ENCODE data around the gene ZBTB7C. TPM values are rescaled to one million over a fixed set of nuclear protein-coding genes. Genes with fewer than 3 reads are reported as not detected.

Gene ZBTB7C
- total RNA-seq, 1 experiment from 2014 or later: 0.33 TPM

GRCh38 chr18:48412339-48412929, 3.3 kb upstream of the ZBTB7C start:
- Histone ChIP-seq H3K23me2 (ENCODE audit: insufficient read length, low read depth, low read length, poor library complexity, severe bottlenecking) (peaks cover 16% of the 10 kb centered on the region), H3K4ac (ENCODE audit: low read depth, low read length) (no peak overlapping the region), H2BK15ac (ENCODE audit: low read depth, low read length) (no peak overlapping the region), H3K23ac (ENCODE audit: insufficient read length, low read depth, low read length) (no peak overlapping the region), H4K20me1 (ENCODE audit: control insufficient read depth, insufficient read depth, insufficient read length) (no peaks in the 10 kb centered on the region), H3K9me3 (ENCODE audit: control insufficient read depth, low read depth, low read length) (no peaks in the 10 kb centered on the region), H4K91ac (ENCODE audit: insufficient read length, low read depth, low read length) (no peak overlapping the region), H3K4me1 (ENCODE audit: insufficient read depth, low read length) (no peaks in the 10 kb centered on the region), H3K79me1 (ENCODE audit: insufficient read depth, low read depth, low read length, poor library complexity, severe bottlenecking) (no peaks in the 10 kb centered on the region), H3K14ac (ENCODE audit: insufficient read depth, low read length) (no peak overlapping the region), H3T11ph (ENCODE audit: low read length) (no peak overlapping the region), H2BK120ac (ENCODE audit: low read depth, low read length, poor library complexity, severe bottlenecking) (no peak overlapping the region), H2BK5ac (ENCODE audit: insufficient read length, low read length) (no peak overlapping the region), H2AFZ (ENCODE audit: low read length) (no peak overlapping the region), H3K56ac (ENCODE audit: insufficient read length, low read depth, low read length) (no peak overlapping the region), H4K5ac (ENCODE audit: insufficient read length, low read depth, low read length) (no peak overlapping the region), H3K4me2 (ENCODE audit: insufficient read depth, insufficient read length, low read length) (no peak overlapping the region), H3K27ac (ENCODE audit: insufficient read length, low read depth, low read length) (no peak overlapping the region), H2BK20ac (ENCODE audit: low read depth, low read length, poor library complexity, severe bottlenecking) (no peak overlapping the region), H3K27me3 (ENCODE audit: insufficient read depth, low read length) (peaks cover 25% of the 10 kb centered on the region), H2BK12ac (ENCODE audit: insufficient read length, low read depth, low read length) (no peak overlapping the region), H3K79me2 (ENCODE audit: insufficient read depth, low read length) (no peaks in the 10 kb centered on the region), H4K8ac (replicated peaks; ENCODE audit: insufficient read length, low read depth, low read length) (no peak overlapping the region), H3K18ac (ENCODE audit: insufficient read length, low read depth, low read length) (no peak overlapping the region), H3K9ac (ENCODE audit: extremely low read depth, insufficient read length, low read length) (no peak overlapping the region), H2AK5ac (ENCODE audit: insufficient read length, low read length) (no peak overlapping the region)
- peak; percentile 55 for DNase-seq
- no peaks in the 10 kb centered on the region; a peak in 1 of 7 replicates for H3K36me3 Mint-ChIP-seq (ENCODE audit: insufficient read depth in 1 of 3, low read depth in 3 of 3)
- peaks cover 0 to 3% of the 10 kb centered on the region in 2 experiments; a peak in 1 of 5 replicates for H3K9me3 Mint-ChIP-seq
- no peak overlapping the region for H3K27ac Mint-ChIP-seq
- no CpG with 5 or more reads among the region's 7 CpGs for WGBS (ENCODE audit: extremely low coverage, insufficient read length, low lambda C conversion rate)
- H3K4me1 Mint-ChIP-seq: peaks cover 14 to 16% of the 10 kb centered on the region in 2 experiments
- H3K27me3 Mint-ChIP-seq (ENCODE audit: low read depth): peaks cover 74% of the 10 kb centered on the region
- H3K4me3 Mint-ChIP-seq: no peak overlapping the region
- TF ChIP-seq, protein P1, sequence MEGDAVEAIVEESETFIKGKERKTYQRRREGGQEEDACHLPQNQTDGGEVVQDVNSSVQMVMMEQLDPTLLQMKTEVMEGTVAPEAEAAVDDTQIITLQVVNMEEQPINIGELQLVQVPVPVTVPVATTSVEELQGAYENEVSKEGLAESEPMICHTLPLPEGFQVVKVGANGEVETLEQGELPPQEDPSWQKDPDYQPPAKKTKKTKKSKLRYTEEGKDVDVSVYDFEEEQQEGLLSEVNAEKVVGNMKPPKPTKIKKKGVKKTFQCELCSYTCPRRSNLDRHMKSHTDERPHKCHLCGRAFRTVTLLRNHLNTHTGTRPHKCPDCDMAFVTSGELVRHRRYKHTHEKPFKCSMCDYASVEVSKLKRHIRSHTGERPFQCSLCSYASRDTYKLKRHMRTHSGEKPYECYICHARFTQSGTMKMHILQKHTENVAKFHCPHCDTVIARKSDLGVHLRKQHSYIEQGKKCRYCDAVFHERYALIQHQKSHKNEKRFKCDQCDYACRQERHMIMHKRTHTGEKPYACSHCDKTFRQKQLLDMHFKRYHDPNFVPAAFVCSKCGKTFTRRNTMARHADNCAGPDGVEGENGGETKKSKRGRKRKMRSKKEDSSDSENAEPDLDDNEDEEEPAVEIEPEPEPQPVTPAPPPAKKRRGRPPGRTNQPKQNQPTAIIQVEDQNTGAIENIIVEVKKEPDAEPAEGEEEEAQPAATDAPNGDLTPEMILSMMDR (conservative IDR thresholded peaks at IDR 0.05): peak; percentile 81

Data from H9 (cell line).